ENCODE measurements around the gene CAMK2N2. TPM values are rescaled to one million over a fixed set of nuclear protein-coding genes. Genes with fewer than 3 reads are reported as not detected.

CAMK2N2 gene
- not detected for total RNA-seq

- TF ChIP-seq CTCF (IDR thresholded peaks at IDR 0.05; ENCODE audit: low read depth): no peak
Measured at GRCh38 chr3:184261270-184261853, at the start of gene CAMK2N2. Gene CAMK2N2 (minus strand): TSS chr3:184261553. CDS start chr3:184261285, 268 bp downstream.

GRCh38 chr3:184308744-184309143 is 47.4 kb upstream of the CAMK2N2 start:
- TF ChIP-seq CTCF (IDR thresholded peaks at IDR 0.05; ENCODE audit: low read depth): no peak

GRCh38 chr3:184307915-184308314 is 46.6 kb upstream of the CAMK2N2 start:
- no peak for TF ChIP-seq CTCF (IDR thresholded peaks at IDR 0.05; ENCODE audit: low read depth)

GRCh38 chr3:184306341-184306972 is 45.1 kb upstream of the CAMK2N2 start:
- TF ChIP-seq CTCF (IDR thresholded peaks at IDR 0.05; ENCODE audit: low read depth): no peak

GRCh38 chr3:184305577-184305976 is 44.2 kb upstream of the CAMK2N2 start:
- TF ChIP-seq CTCF (IDR thresholded peaks at IDR 0.05; ENCODE audit: low read depth): no peak

GRCh38 chr3:184300378-184300720 is 39.0 kb upstream of the CAMK2N2 start:
- TF ChIP-seq CTCF (IDR thresholded peaks at IDR 0.05; ENCODE audit: low read depth): no peak

GRCh38 chr3:184299488-184300377 is 38.4 kb upstream of the CAMK2N2 start:
- no peak for TF ChIP-seq CTCF (IDR thresholded peaks at IDR 0.05; ENCODE audit: low read depth)

Measured in subcutaneous adipose tissue (tissue), 4 donors.